ENCODE data around the gene MKI67.
"Not testable (repeated sequence)": the region's sequence is repeated elsewhere in the genome, so short reads cannot be mapped to it uniquely, and the experiment has no call there.

The MKI67 gene

GRCh38 chr10:128125944-128126764 is at the start of gene MKI67:
MKI67 (minus strand) TSS chr10:128126423; CDS start chr10:128125667, 756 bp downstream.
- DNase-seq (ENCODE audit: low read depth in 2 of 2) = peak; percentile 81 to 82

- no peak for DNase-seq (ENCODE audit: low read depth in 2 of 2)
Measured at GRCh38 chr10:128174581-128175559, 48.6 kb upstream of the MKI67 start.

GRCh38 chr10:128173386-128173785 is 47.2 kb upstream of the MKI67 start:
- DNase-seq (ENCODE audit: low read depth in 2 of 2) = peak in 1 of 2 experiments; percentile 2

GRCh38 chr10:128172756-128173155 is 46.5 kb upstream of the MKI67 start:
- DNase-seq (ENCODE audit: low read depth in 2 of 2) = no peak

- no peak for DNase-seq (ENCODE audit: low read depth in 2 of 2)
Measured at GRCh38 chr10:128169811-128170379, 43.7 kb upstream of the MKI67 start.

GRCh38 chr10:128167926-128168520 is 41.8 kb upstream of the MKI67 start:
- DNase-seq (ENCODE audit: low read depth in 2 of 2) = no peak

GRCh38 chr10:128167123-128167522 is 40.9 kb upstream of the MKI67 start:
- DNase-seq (ENCODE audit: low read depth in 2 of 2) = not testable (repeated sequence)

- DNase-seq (ENCODE audit: low read depth in 2 of 2) = no peak
Measured at GRCh38 chr10:128166151-128166550, 39.9 kb upstream of the MKI67 start.

- no peak for DNase-seq (ENCODE audit: low read depth in 2 of 2)
Measured at GRCh38 chr10:128165536-128165935, 39.3 kb upstream of the MKI67 start.

GRCh38 chr10:128163701-128164100 is 37.5 kb upstream of the MKI67 start:
- no peak for DNase-seq (ENCODE audit: low read depth in 2 of 2)

- no peak for DNase-seq (ENCODE audit: low read depth in 2 of 2)
Measured at GRCh38 chr10:128161031-128161430, 34.8 kb upstream of the MKI67 start.

GRCh38 chr10:128160297-128160711 is 34.1 kb upstream of the MKI67 start:
- no peak for DNase-seq (ENCODE audit: low read depth in 2 of 2)

GRCh38 chr10:128158021-128158795 is 32.0 kb upstream of the MKI67 start:
- no peak for DNase-seq (ENCODE audit: low read depth in 2 of 2)

- no peak for DNase-seq (ENCODE audit: low read depth in 2 of 2)
Measured at GRCh38 chr10:128156999-128157755, 31.0 kb upstream of the MKI67 start.

- DNase-seq (ENCODE audit: low read depth in 2 of 2) = no peak
Measured at GRCh38 chr10:128152741-128153580, 26.7 kb upstream of the MKI67 start.

- no peak for DNase-seq (ENCODE audit: low read depth in 2 of 2)
Measured at GRCh38 chr10:128151031-128151430, 24.8 kb upstream of the MKI67 start.

GRCh38 chr10:128150561-128150960 is 24.3 kb upstream of the MKI67 start:
- no peak for DNase-seq (ENCODE audit: low read depth in 2 of 2)

- DNase-seq (ENCODE audit: low read depth in 2 of 2) = peak in 1 of 2 experiments; percentile 32
Measured at GRCh38 chr10:128150045-128150493, 23.8 kb upstream of the MKI67 start.

Data from fibroblast of skin of left quadriceps (primary cell).